Measurements from ENCODE around the gene SLC4A9.
A peak's percentile ranks its signal among the peaks of the same experiment; 100 is the strongest.

The SLC4A9 gene

GRCh38 chr5:140363631-140364471 is 3.9 kb downstream of the SLC4A9 start:
- H3K27me3 ChIP-seq (ENCODE audit: control insufficient read depth in 1 of 2, insufficient read depth in 2 of 2, low read length in 2 of 2): no peaks in the 10 kb centered on the region
- H3K9ac ChIP-seq (ENCODE audit: low read length): no peak overlapping the region
- H3K36me3 ChIP-seq (ENCODE audit: insufficient read depth, low read length): no peaks in the 10 kb centered on the region
- H3K27ac ChIP-seq (ENCODE audit: low read depth, low read length): no peak overlapping the region
- no peaks in the 10 kb centered on the region for H3K4me1 ChIP-seq (ENCODE audit: insufficient read depth, low read length)
- H3K4me3 ChIP-seq (ENCODE audit: low read depth in 1 of 2, low read length in 2 of 2): peak overlapping the region; percentile 31 to 38
- no peaks in the 10 kb centered on the region for H3K9me3 ChIP-seq (ENCODE audit: low read length)

GRCh38 chr5:140364472-140364765 is 4.4 kb downstream of the SLC4A9 start:
- no peaks in the 10 kb centered on the region for H3K27me3 ChIP-seq (ENCODE audit: control insufficient read depth in 1 of 2, insufficient read depth in 2 of 2, low read length in 2 of 2)
- no peaks in the 10 kb centered on the region for H3K9me3 ChIP-seq (ENCODE audit: low read length)
- H3K4me3 ChIP-seq (ENCODE audit: low read depth in 1 of 2, low read length in 2 of 2): no peak overlapping the region

GRCh38 chr5:140365282-140365681 is 5.3 kb downstream of the SLC4A9 start:
- Histone ChIP-seq H3K27ac (ENCODE audit: low read depth, low read length) (no peak overlapping the region), H3K36me3 (ENCODE audit: insufficient read depth, low read length) (no peaks in the 10 kb centered on the region)

More at GRCh38 chr5:140364472-140364765, 4.4 kb downstream of the SLC4A9 start:
- Histone ChIP-seq H3K36me3 (ENCODE audit: insufficient read depth, low read length) (no peaks in the 10 kb centered on the region), H3K4me1 (ENCODE audit: insufficient read depth, low read length) (no peaks in the 10 kb centered on the region), H3K9ac (ENCODE audit: low read length) (no peak overlapping the region), H3K27ac (ENCODE audit: low read depth, low read length) (no peak overlapping the region)

GRCh38 chr5:140365941-140366340 is 5.9 kb downstream of the SLC4A9 start:
- Histone ChIP-seq H3K36me3 (ENCODE audit: insufficient read depth, low read length) (no peaks in the 10 kb centered on the region), H3K9me3 (ENCODE audit: low read length) (no peaks in the 10 kb centered on the region), H3K27ac (ENCODE audit: low read depth, low read length) (no peak overlapping the region), H3K9ac (ENCODE audit: low read length) (no peak overlapping the region), H3K27me3 (ENCODE audit: control insufficient read depth in 1 of 2, insufficient read depth in 2 of 2, low read length in 2 of 2) (no peaks in the 10 kb centered on the region), H3K4me3 (ENCODE audit: low read depth in 1 of 2, low read length in 2 of 2) (no peak overlapping the region), H3K4me1 (ENCODE audit: insufficient read depth, low read length) (no peaks in the 10 kb centered on the region)

More at GRCh38 chr5:140365282-140365681, 5.3 kb downstream of the SLC4A9 start:
- Histone ChIP-seq H3K4me1 (ENCODE audit: insufficient read depth, low read length) (no peaks in the 10 kb centered on the region), H3K9me3 (ENCODE audit: low read length) (no peaks in the 10 kb centered on the region), H3K9ac (ENCODE audit: low read length) (no peak overlapping the region), H3K27me3 (ENCODE audit: control insufficient read depth in 1 of 2, insufficient read depth in 2 of 2, low read length in 2 of 2) (no peaks in the 10 kb centered on the region), H3K4me3 (ENCODE audit: low read depth in 1 of 2, low read length in 2 of 2) (no peak overlapping the region)

GRCh38 chr5:140366589-140367255 is 6.7 kb downstream of the SLC4A9 start:
- Histone ChIP-seq H3K36me3 (ENCODE audit: insufficient read depth, low read length) (no peaks in the 10 kb centered on the region), H3K27ac (ENCODE audit: low read depth, low read length) (no peak overlapping the region), H3K27me3 (ENCODE audit: control insufficient read depth in 1 of 2, insufficient read depth in 2 of 2, low read length in 2 of 2) (no peaks in the 10 kb centered on the region), H3K9ac (ENCODE audit: low read length) (no peak overlapping the region), H3K4me3 (ENCODE audit: low read depth in 1 of 2, low read length in 2 of 2) (no peak overlapping the region), H3K9me3 (ENCODE audit: low read length) (no peaks in the 10 kb centered on the region), H3K4me1 (ENCODE audit: insufficient read depth, low read length) (no peaks in the 10 kb centered on the region)

GRCh38 chr5:140367256-140368013 is 7.4 kb downstream of the SLC4A9 start:
- peaks cover under 1% of the 10 kb centered on the region for H3K4me1 ChIP-seq (ENCODE audit: insufficient read depth, low read length)
- no peaks in the 10 kb centered on the region for H3K36me3 ChIP-seq (ENCODE audit: insufficient read depth, low read length)
- H3K9me3 ChIP-seq (ENCODE audit: low read length): no peaks in the 10 kb centered on the region
- no peak overlapping the region for H3K27ac ChIP-seq (ENCODE audit: low read depth, low read length)
- no peak overlapping the region for H3K4me3 ChIP-seq (ENCODE audit: low read depth in 1 of 2, low read length in 2 of 2)
- H3K9ac ChIP-seq (ENCODE audit: low read length): no peak overlapping the region
- no peaks in the 10 kb centered on the region for H3K27me3 ChIP-seq (ENCODE audit: control insufficient read depth in 1 of 2, insufficient read depth in 2 of 2, low read length in 2 of 2)

- peaks cover 7% of the 10 kb centered on the region for H3K4me1 ChIP-seq (ENCODE audit: insufficient read depth, low read length)
- H3K27ac ChIP-seq (ENCODE audit: low read depth, low read length): no peak overlapping the region
- H3K27me3 ChIP-seq (ENCODE audit: control insufficient read depth in 1 of 2, insufficient read depth in 2 of 2, low read length in 2 of 2): no peaks in the 10 kb centered on the region
- H3K36me3 ChIP-seq (ENCODE audit: insufficient read depth, low read length): no peaks in the 10 kb centered on the region
- no peak overlapping the region for H3K9ac ChIP-seq (ENCODE audit: low read length)
- H3K9me3 ChIP-seq (ENCODE audit: low read length): no peaks in the 10 kb centered on the region
- H3K4me3 ChIP-seq (ENCODE audit: low read depth in 1 of 2, low read length in 2 of 2): no peak overlapping the region
These were observed 11.6 kb downstream of the SLC4A9 start for GRCh38 chr5:140371356-140372151.

- Histone ChIP-seq H3K27me3 (ENCODE audit: control insufficient read depth in 1 of 2, insufficient read depth in 2 of 2, low read length in 2 of 2) (no peaks in the 10 kb centered on the region), H3K4me1 (ENCODE audit: insufficient read depth, low read length) (peaks cover 7% of the 10 kb centered on the region), H3K9ac (ENCODE audit: low read length) (no peak overlapping the region), H3K36me3 (ENCODE audit: insufficient read depth, low read length) (no peaks in the 10 kb centered on the region), H3K27ac (ENCODE audit: low read depth, low read length) (no peak overlapping the region), H3K4me3 (ENCODE audit: low read depth in 1 of 2, low read length in 2 of 2) (no peak overlapping the region), H3K9me3 (ENCODE audit: low read length) (no peaks in the 10 kb centered on the region)
These were observed 13.0 kb downstream of the SLC4A9 start for GRCh38 chr5:140372971-140373487.

GRCh38 chr5:140381351-140381750 is 21.4 kb downstream of the SLC4A9 start:
- Histone ChIP-seq H3K4me3 (ENCODE audit: low read depth in 1 of 2, low read length in 2 of 2) (no peak overlapping the region), H3K9ac (ENCODE audit: low read length) (no peak overlapping the region), H3K27me3 (ENCODE audit: control insufficient read depth in 1 of 2, insufficient read depth in 2 of 2, low read length in 2 of 2) (no peaks in the 10 kb centered on the region), H3K4me1 (ENCODE audit: insufficient read depth, low read length) (no peaks in the 10 kb centered on the region), H3K9me3 (ENCODE audit: low read length) (no peaks in the 10 kb centered on the region), H3K36me3 (ENCODE audit: insufficient read depth, low read length) (no peaks in the 10 kb centered on the region), H3K27ac (ENCODE audit: low read depth, low read length) (no peak overlapping the region)

- Histone ChIP-seq H3K4me3 (ENCODE audit: low read depth in 1 of 2, low read length in 2 of 2) (no peak overlapping the region), H3K27me3 (ENCODE audit: control insufficient read depth in 1 of 2, insufficient read depth in 2 of 2, low read length in 2 of 2) (no peaks in the 10 kb centered on the region), H3K4me1 (ENCODE audit: insufficient read depth, low read length) (no peaks in the 10 kb centered on the region), H3K36me3 (ENCODE audit: insufficient read depth, low read length) (no peaks in the 10 kb centered on the region), H3K9me3 (ENCODE audit: low read length) (no peaks in the 10 kb centered on the region), H3K9ac (ENCODE audit: low read length) (no peak overlapping the region), H3K27ac (ENCODE audit: low read depth, low read length) (no peak overlapping the region)
These were observed 22.0 kb downstream of the SLC4A9 start for GRCh38 chr5:140381972-140382371.

- no peaks in the 10 kb centered on the region for H3K36me3 ChIP-seq (ENCODE audit: insufficient read depth, low read length)
- no peak overlapping the region for H3K4me3 ChIP-seq (ENCODE audit: low read depth in 1 of 2, low read length in 2 of 2)
- no peaks in the 10 kb centered on the region for H3K4me1 ChIP-seq (ENCODE audit: insufficient read depth, low read length)
- no peaks in the 10 kb centered on the region for H3K9me3 ChIP-seq (ENCODE audit: low read length)
- H3K9ac ChIP-seq (ENCODE audit: low read length): no peak overlapping the region
- H3K27me3 ChIP-seq (ENCODE audit: control insufficient read depth in 1 of 2, insufficient read depth in 2 of 2, low read length in 2 of 2): no peaks in the 10 kb centered on the region
- no peak overlapping the region for H3K27ac ChIP-seq (ENCODE audit: low read depth, low read length)
These were observed 22.9 kb downstream of the SLC4A9 start for GRCh38 chr5:140382866-140383265.

Data from muscle layer of colon (tissue), 2 donors.